IMR-90 (cell line): ENCODE results near the gene EHBP1. TPM values are rescaled to one million over a fixed set of nuclear protein-coding genes. Genes with fewer than 3 reads are reported as not detected.

Experiments used
- ATAC-seq: fragments of 200-7000 bp; cut with Tn5 transposase; 2 replicates; pipeline ENCODE4 v1.9.1; 2020; ENCODE audit warnings: low read depth, mild to moderate bottlenecking, moderate library complexity
- BruUV-seq: library from RNA; stranded (reverse); fragments of 400-500 nt; replicated peaks from 2 replicates; lab custom pipeline; 2021; lab: Mats Ljungman, UMichigan
- CTCF ChIA-PET: fragments of 300-600 bp; formaldehyde crosslinking; extraction: SDS; loops from one replicate; lab custom pipeline; 2021; ENCODE audit warnings: antibody characterized with exemption; lab: Yijun Ruan, JAX
- POLR2A ChIA-PET: fragments of 300-600 bp; sonication (Branson Sonifier 250); formaldehyde crosslinking; loops from one replicate; lab custom pipeline; 2022; ENCODE audit warnings: antibody characterized with exemption; ENCODE audit not compliant: unreplicated experiment; lab: Charles Lee
- DNase-seq: peaks from one replicate; pipeline ENCODE4 v3.0.0; 2013
- H2AFZ ChIP-seq: replicated peaks from 2 replicates; pipeline ENCODE3; 2013; ENCODE audit warnings: low read length, mild to moderate bottlenecking; ENCODE audit not compliant: poor library complexity
- H2AK5ac ChIP-seq: 2 replicates; pipeline ENCODE4 v1.6.1; 2013; ENCODE audit warnings: low read depth, low read length, inconsistent platforms
- H2AK9ac ChIP-seq: replicated peaks from 2 replicates; pipeline ENCODE3; 2013; ENCODE audit warnings: mild to moderate bottlenecking, low read depth, low read length, moderate library complexity; ENCODE audit not compliant: poor library complexity
- H2BK120ac ChIP-seq: 2 replicates; pipeline ENCODE4 v1.6.1; 2013; ENCODE audit warnings: low read depth, low read length, inconsistent platforms
- H2BK15ac ChIP-seq: 3 replicates; pipeline ENCODE4 v1.6.1; 2013; ENCODE audit warnings: low read depth, low read length, inconsistent platforms
- H2BK20ac ChIP-seq: 2 replicates; pipeline ENCODE4 v1.6.1; 2013; ENCODE audit warnings: low read depth, mild to moderate bottlenecking, inconsistent platforms, low read length, moderate library complexity
- H2BK5ac ChIP-seq: 2 replicates; pipeline ENCODE4 v1.6.1; 2013; ENCODE audit warnings: mild to moderate bottlenecking, low read depth, low read length, inconsistent platforms; ENCODE audit not compliant: poor library complexity, severe bottlenecking
- H3K14ac ChIP-seq: replicated peaks from 2 replicates; pipeline ENCODE4 v1.6.1; 2013; ENCODE audit warnings: low read depth, low read length, inconsistent platforms
- H3K18ac ChIP-seq: 2 replicates; pipeline ENCODE4 v1.6.1; 2013; ENCODE audit warnings: low read depth, low read length, control low read depth
- H3K23ac ChIP-seq: 2 replicates; pipeline ENCODE4 v1.6.1; 2013; ENCODE audit warnings: low read depth, low read length, inconsistent platforms
- H3K27ac ChIP-seq: 2 replicates; pipeline ENCODE4 v1.5.1; 2013; ENCODE audit warnings: mild to moderate bottlenecking, control low read depth, low read length; ENCODE audit not compliant: insufficient read depth
- H3K27me3 ChIP-seq: 2 replicates; pipeline ENCODE4 v1.6.1; 2013; ENCODE audit warnings: low read length; ENCODE audit not compliant: control insufficient read depth, insufficient read depth
- H3K36me3 ChIP-seq: 2 replicates; pipeline ENCODE4 v1.6.1; 2013; ENCODE audit warnings: low read length, mixed read lengths; ENCODE audit not compliant: control insufficient read depth, insufficient read depth
- H3K4ac ChIP-seq: 2 replicates; pipeline ENCODE4 v1.6.1; 2013; ENCODE audit warnings: low read depth, low read length, inconsistent platforms
- H3K4me1 ChIP-seq: 2 replicates; pipeline ENCODE4 v1.6.1; 2013; ENCODE audit warnings: low read length, mixed read lengths; ENCODE audit not compliant: control insufficient read depth, insufficient read depth
- H3K4me2 ChIP-seq: 2 replicates; pipeline ENCODE4 v1.6.1; 2013; ENCODE audit warnings: low read depth, mild to moderate bottlenecking, control low read depth, low read length, moderate library complexity
- H3K4me3 ChIP-seq: 2 replicates; pipeline ENCODE4 v1.5.1; 2013; ENCODE audit warnings: low read depth, mild to moderate bottlenecking, control low read depth, low read length, moderate library complexity; ENCODE audit not compliant: insufficient read depth
- H3K56ac ChIP-seq: 2 replicates; pipeline ENCODE4 v1.6.1; 2013; ENCODE audit warnings: low read length, inconsistent platforms; ENCODE audit not compliant: insufficient read depth; ENCODE audit errors: extremely low read depth
- H3K79me1 ChIP-seq, 2 experiments: 2 replicates each; pipeline ENCODE4 v1.6.1; 2013; ENCODE audit warnings: low read length in 2 of 2, inconsistent platforms in 1 of 2, low read depth in 1 of 2
- H3K9ac ChIP-seq: 2 replicates; pipeline ENCODE4 v1.6.1; 2013; ENCODE audit warnings: low read depth, low read length, control low read depth
- H3K9me1 ChIP-seq: 2 replicates; pipeline ENCODE4 v1.6.1; 2013; ENCODE audit warnings: low read length, inconsistent platforms; ENCODE audit not compliant: insufficient read depth
- H3K9me3 ChIP-seq: 2 replicates; pipeline ENCODE4 v1.6.1; 2013; ENCODE audit warnings: low read length; ENCODE audit not compliant: control insufficient read depth, insufficient read depth
- H4K20me1 ChIP-seq: 2 replicates; pipeline ENCODE4 v1.6.1; 2013; ENCODE audit warnings: low read length, inconsistent platforms; ENCODE audit not compliant: insufficient read depth
- H4K5ac ChIP-seq: 2 replicates; pipeline ENCODE4 v1.6.1; 2013; ENCODE audit warnings: mild to moderate bottlenecking, low read depth, low read length, control low read depth
- H4K8ac ChIP-seq, 2 experiments: 2 replicates each; pipeline ENCODE4 v1.6.1; 2013; ENCODE audit warnings: low read depth in 2 of 2, low read length in 2 of 2, control low read depth in 1 of 2, inconsistent platforms in 1 of 2
- H4K91ac ChIP-seq: 2 replicates; pipeline ENCODE4 v1.6.1; 2013; ENCODE audit warnings: low read depth, low read length, inconsistent platforms; ENCODE audit not compliant: insufficient read depth
- NFE2L2 ChIP-seq: fragments of 150-350 bp; IDR thresholded peaks from 2 replicates; pipeline ENCODE4 v1.6.1; 2016; ENCODE audit warnings: low read depth, mild to moderate bottlenecking, low read length
- RAD21 ChIP-seq: IDR thresholded peaks from 2 replicates; pipeline ENCODE4 v1.6.1; 2012; ENCODE audit warnings: low read length, improper control_type of control experiment
- SMC3 ChIP-seq: fragments of 150-350 bp; IDR thresholded peaks from 2 replicates; pipeline ENCODE4 v1.6.1; 2016; ENCODE audit warnings: low read depth, mild to moderate bottlenecking, antibody characterized with exemption, low read length, moderate library complexity
- WGBS, 2 experiments: methylation state at CpG; one replicate each; pipeline versions ENCODE4 v1.1.5 to v1.1.7; 2013; ENCODE audit warnings: missing lambda C conversion rate in 2 of 2; ENCODE audit not compliant: insufficient read length in 1 of 2; ENCODE audit errors: extremely low coverage in 2 of 2; 5-methylcytosine and 5-hydroxymethylcytosine counted together
- dilution Hi-C: fragments of 300-500 bp; cut with HindIII; formaldehyde crosslinking; loops from one replicate; pipeline ENCODE4 v1.14.3; 2018; ENCODE audit warnings: low sequenced_read_pairs; ENCODE audit not compliant: unreplicated experiment
- in situ Hi-C: fragments of 300-500 bp; cut with MboI; formaldehyde crosslinking; loops from 3 replicates; pipeline ENCODE4 v1.14.3; 2019; ENCODE audit warnings: low sequenced_read_pairs, inconsistent platforms, mixed read lengths
- intact Hi-C: fragments of 100-400 bp; cut with micrococcal nuclease; formaldehyde crosslinking; loops from 2 replicates; pipeline ENCODE4 v1.10.0; 2022
- polyA plus RNA-seq, 3 experiments: library from polyadenylated mRNA; depleted of rRNA; stranded (reverse); fragments of >200 nt; gene quantifications; 2 replicates each; pipeline ENCODE4 v1.2.3, GENCODE V29; 2012; ENCODE audit warnings: low replicate concordance in 1 of 3
- total RNA-seq: library from RNA; depleted of rRNA; stranded (reverse); fragments of >200 nt; gene quantifications from 2 replicates; pipeline ENCODE4 v1.2.3, GENCODE V29; 2012
- TF ChIP-seq, protein P1 (sequence below): conservative IDR thresholded peaks from 2 replicates; pipeline ENCODE4 v1.5.1; 2012; ENCODE audit warnings: mild to moderate bottlenecking, low read depth, low read length, improper control_type of control experiment

The EHBP1 gene
- total and polyA plus RNA-seq, 2 of the 4 experiments (the other 2 are of a cell fraction): 28.3 to 44.4 TPM

DNA sequence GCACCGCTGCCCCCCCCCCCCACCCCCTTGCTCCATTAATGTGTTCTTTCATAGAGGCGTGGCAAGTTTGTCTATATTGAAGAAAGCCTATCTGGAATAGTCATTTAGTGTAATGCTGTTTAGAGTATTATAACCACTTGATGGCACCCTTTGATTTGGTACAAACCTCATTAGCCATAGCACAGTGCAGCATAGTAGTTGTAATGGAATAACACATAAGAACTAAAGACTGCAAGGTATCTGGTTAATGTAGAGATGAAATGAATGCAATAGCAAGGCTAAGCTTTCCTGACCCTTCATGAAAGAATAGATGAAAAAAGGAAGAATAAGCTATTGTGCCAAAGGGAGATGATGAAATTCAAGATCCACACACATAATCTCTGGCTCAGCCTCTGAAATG is 81.9 kb downstream of the EHBP1 start:
- Histone ChIP-seq H3K4me1 (peaks cover 9% of the 10 kb centered on the region), H3K27me3 (no peaks in the 10 kb centered on the region), H3K9me3 (no peaks in the 10 kb centered on the region; the same call in 1 of the 2 replicates), H4K8ac (no peak overlapping the region), H3K79me1 (peaks cover 15 to 37% of the 10 kb centered on the region in 2 experiments; a peak in 3 of 4 replicates), H3K4me3 (no peak overlapping the region), H3K9ac (no peak overlapping the region), H3K27ac (no peak overlapping the region), H3K23ac (no peak overlapping the region), H2AK9ac (no peak overlapping the region), H4K5ac (no peak overlapping the region), H3K56ac (no peak overlapping the region), H2AFZ (no peak overlapping the region), H3K14ac (no peak overlapping the region), H4K91ac (no peak overlapping the region), H3K36me3 (peaks cover 5% of the 10 kb centered on the region; the same call in 1 of the 2 replicates), H3K4me2 (no peak overlapping the region), H3K18ac (no peak overlapping the region), H2AK5ac (no peak overlapping the region), H2BK120ac (no peak overlapping the region), H3K4ac (no peak overlapping the region), H2BK20ac (no peak overlapping the region), H2BK5ac (no peak overlapping the region), H3K9me1 (peaks cover 9% of the 10 kb centered on the region; the same call in 1 of the 2 replicates), H4K20me1 (no peaks in the 10 kb centered on the region; the same call in 1 of the 2 replicates), H2BK15ac (no peak overlapping the region)
- ATAC-seq (peak; percentile 66), DNase-seq (peak; percentile 51)
- no TSS peak for BruUV-seq
- POLR2A ChIA-PET: no interaction called here
- CTCF ChIA-PET: interaction anchor here (0.6 to 1.3 kb wide), 3 partner anchors 235 to 811 kb away, joined by 3 read pairs; no protein-coding TSS in a partner anchor
- dilution Hi-C loops: no loop called here
- intact Hi-C loops: loop anchor here (1.0 to 10.0 kb wide), 4 partner anchors 235 to 757 kb away; no protein-coding TSS in a partner anchor
- no CpG with 5 or more reads among the region's 2 CpGs for WGBS, 2 experiments
- TF ChIP-seq NFE2L2: no peak
- peak; percentile 65 for TF ChIP-seq RAD21
- TF ChIP-seq SMC3: peak; percentile 45; the same call in 1 of the 2 replicates
- TF ChIP-seq, protein P1, sequence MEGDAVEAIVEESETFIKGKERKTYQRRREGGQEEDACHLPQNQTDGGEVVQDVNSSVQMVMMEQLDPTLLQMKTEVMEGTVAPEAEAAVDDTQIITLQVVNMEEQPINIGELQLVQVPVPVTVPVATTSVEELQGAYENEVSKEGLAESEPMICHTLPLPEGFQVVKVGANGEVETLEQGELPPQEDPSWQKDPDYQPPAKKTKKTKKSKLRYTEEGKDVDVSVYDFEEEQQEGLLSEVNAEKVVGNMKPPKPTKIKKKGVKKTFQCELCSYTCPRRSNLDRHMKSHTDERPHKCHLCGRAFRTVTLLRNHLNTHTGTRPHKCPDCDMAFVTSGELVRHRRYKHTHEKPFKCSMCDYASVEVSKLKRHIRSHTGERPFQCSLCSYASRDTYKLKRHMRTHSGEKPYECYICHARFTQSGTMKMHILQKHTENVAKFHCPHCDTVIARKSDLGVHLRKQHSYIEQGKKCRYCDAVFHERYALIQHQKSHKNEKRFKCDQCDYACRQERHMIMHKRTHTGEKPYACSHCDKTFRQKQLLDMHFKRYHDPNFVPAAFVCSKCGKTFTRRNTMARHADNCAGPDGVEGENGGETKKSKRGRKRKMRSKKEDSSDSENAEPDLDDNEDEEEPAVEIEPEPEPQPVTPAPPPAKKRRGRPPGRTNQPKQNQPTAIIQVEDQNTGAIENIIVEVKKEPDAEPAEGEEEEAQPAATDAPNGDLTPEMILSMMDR: peak; percentile 50
- in situ Hi-C loops: loop anchor here (10.0 to 25.0 kb wide), 3 partner anchors 237 to 700 kb away; no protein-coding TSS in a partner anchor
